IMR-90 (cell line): ENCODE results near the gene CDKN1C.

Experiments
- CHD1 ChIP-seq: IDR thresholded peaks from 2 replicates; pipeline ENCODE4 v1.6.1; 2012; ENCODE audit warnings: low read depth, low read length, improper control_type of control experiment
- FOS ChIP-seq: fragments of 150-350 bp; IDR thresholded peaks from 2 replicates; pipeline ENCODE4 v1.6.1; 2016; ENCODE audit warnings: low read depth, low read length
- MAFK ChIP-seq: IDR thresholded peaks from 2 replicates; pipeline ENCODE4 v1.6.1; 2012; ENCODE audit warnings: low read depth, low read length, improper control_type of control experiment
- POLR2A ChIP-seq: IDR thresholded peaks from 2 replicates; pipeline ENCODE4 v1.6.1; 2012; ENCODE audit warnings: mild to moderate bottlenecking, low read depth, low read length
- RAD21 ChIP-seq: IDR thresholded peaks from 2 replicates; pipeline ENCODE4 v1.6.1; 2012; ENCODE audit warnings: low read length, improper control_type of control experiment
- RCOR1 ChIP-seq: IDR thresholded peaks from 2 replicates; pipeline ENCODE4 v1.6.1; 2012; ENCODE audit warnings: mild to moderate bottlenecking, low read length, improper control_type of control experiment; ENCODE audit not compliant: insufficient replicate concordance
- RFX5 ChIP-seq: IDR thresholded peaks from 2 replicates; pipeline ENCODE4 v1.8.0; 2012; ENCODE audit warnings: low read depth, mild to moderate bottlenecking, low read length, moderate library complexity
- TF ChIP-seq, protein P1 (sequence below): conservative IDR thresholded peaks from 2 replicates; pipeline ENCODE4 v1.5.1; 2012; ENCODE audit warnings: mild to moderate bottlenecking, low read depth, low read length, improper control_type of control experiment
- TF ChIP-seq, protein P2 (sequence below): fragments of 150-350 bp; IDR thresholded peaks from 2 replicates; pipeline ENCODE4 v1.6.1; 2016; ENCODE audit warnings: low read depth, mild to moderate bottlenecking, low read length, moderate library complexity, borderline replicate concordance
- TF ChIP-seq, protein P3 (sequence below): fragments of 150-350 bp; IDR thresholded peaks from 2 replicates; pipeline ENCODE4 v1.6.1; 2017; ENCODE audit warnings: mild to moderate bottlenecking, antibody characterized with exemption, low read length, low read depth

DNA sequence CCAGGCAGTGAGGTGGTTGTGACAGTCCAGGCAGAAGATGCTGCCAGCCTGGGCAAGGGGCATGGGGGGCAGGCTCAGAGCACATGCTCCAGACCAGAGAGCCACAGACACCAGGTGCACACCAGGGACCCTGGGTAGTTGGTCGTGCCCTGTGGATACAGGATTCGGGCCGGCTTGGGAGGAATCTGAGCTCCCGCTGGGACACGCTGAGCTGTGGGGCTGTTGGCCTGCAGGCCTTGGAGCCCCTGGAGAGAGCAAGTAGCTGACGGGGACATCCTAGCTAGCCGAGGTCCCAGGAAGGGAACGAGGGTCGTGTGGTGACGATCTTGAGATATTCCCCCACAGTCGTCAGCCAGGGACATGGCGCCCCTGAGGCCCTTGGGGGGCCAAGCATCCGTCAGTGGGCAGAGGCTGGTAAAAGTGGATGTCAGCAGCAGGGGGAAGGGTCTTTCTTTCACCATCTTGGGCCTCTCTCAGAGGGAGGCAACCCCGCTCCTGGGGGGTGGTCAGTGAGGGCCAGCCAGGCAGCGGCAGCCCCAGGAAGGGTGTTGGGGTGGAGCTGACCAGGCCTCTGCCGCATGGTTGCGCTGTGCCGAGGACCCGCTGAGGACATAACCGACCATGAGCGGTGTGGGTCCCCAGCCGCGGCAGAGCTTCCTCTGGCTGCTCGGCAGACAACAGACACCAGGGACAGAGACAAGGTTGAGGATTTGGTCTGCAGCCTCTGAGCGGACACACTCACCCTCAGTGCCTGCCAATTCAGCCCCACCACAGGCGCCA is 44.0 kb downstream of the CDKN1C start:
- TF ChIP-seq FOS (no peak), MAFK (no peak), POLR2A (no peak), CHD1 (no peak), RCOR1 (no peak), RFX5 (no peak), RAD21 (no peak)
- TF ChIP-seq, protein P1, sequence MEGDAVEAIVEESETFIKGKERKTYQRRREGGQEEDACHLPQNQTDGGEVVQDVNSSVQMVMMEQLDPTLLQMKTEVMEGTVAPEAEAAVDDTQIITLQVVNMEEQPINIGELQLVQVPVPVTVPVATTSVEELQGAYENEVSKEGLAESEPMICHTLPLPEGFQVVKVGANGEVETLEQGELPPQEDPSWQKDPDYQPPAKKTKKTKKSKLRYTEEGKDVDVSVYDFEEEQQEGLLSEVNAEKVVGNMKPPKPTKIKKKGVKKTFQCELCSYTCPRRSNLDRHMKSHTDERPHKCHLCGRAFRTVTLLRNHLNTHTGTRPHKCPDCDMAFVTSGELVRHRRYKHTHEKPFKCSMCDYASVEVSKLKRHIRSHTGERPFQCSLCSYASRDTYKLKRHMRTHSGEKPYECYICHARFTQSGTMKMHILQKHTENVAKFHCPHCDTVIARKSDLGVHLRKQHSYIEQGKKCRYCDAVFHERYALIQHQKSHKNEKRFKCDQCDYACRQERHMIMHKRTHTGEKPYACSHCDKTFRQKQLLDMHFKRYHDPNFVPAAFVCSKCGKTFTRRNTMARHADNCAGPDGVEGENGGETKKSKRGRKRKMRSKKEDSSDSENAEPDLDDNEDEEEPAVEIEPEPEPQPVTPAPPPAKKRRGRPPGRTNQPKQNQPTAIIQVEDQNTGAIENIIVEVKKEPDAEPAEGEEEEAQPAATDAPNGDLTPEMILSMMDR = no peak
- TF ChIP-seq, protein P2, sequence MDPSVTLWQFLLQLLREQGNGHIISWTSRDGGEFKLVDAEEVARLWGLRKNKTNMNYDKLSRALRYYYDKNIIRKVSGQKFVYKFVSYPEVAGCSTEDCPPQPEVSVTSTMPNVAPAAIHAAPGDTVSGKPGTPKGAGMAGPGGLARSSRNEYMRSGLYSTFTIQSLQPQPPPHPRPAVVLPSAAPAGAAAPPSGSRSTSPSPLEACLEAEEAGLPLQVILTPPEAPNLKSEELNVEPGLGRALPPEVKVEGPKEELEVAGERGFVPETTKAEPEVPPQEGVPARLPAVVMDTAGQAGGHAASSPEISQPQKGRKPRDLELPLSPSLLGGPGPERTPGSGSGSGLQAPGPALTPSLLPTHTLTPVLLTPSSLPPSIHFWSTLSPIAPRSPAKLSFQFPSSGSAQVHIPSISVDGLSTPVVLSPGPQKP = no peak
- TF ChIP-seq, protein P3, sequence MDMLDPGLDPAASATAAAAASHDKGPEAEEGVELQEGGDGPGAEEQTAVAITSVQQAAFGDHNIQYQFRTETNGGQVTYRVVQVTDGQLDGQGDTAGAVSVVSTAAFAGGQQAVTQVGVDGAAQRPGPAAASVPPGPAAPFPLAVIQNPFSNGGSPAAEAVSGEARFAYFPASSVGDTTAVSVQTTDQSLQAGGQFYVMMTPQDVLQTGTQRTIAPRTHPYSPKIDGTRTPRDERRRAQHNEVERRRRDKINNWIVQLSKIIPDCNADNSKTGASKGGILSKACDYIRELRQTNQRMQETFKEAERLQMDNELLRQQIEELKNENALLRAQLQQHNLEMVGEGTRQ = no peak
